Stimulated activated CD4-positive, alpha-beta T cell treated with anti-CD3 and anti-CD28 coated beads, Interleukin-4, amount 100 ng/mL, for 1 hour (primary cell): ENCODE data around the gene TAF11L14.
"Not testable (repeated sequence)": the region's sequence is repeated elsewhere in the genome, so short reads cannot be mapped to it uniquely, and the experiment has no call there.

Source experiments
- DNase-seq: peaks from one replicate; pipeline ENCODE4 v3.0.0-alpha.2; 2020

TAF11L14 gene

DNA sequence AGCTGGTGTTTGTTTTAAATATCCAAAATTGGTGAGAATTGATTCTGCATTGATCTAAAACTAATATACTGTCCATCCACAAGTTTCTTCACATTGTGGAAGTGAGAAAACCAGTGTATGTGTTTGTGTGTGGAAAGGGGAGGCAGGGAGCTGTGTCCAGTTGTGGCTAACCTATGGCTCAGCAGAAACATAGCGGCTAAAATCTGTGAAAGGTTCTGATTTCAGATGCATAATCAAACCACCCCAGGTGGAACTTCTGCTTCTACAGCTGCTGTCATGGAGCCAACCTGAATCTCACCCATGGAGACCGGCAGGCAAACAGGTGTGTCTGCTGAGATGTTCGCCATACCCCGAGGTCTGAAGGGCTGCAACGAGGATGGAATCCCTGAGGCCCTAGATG, at the start of gene TAF11L14:
Gene TAF11L14 (plus strand): TSS at position 301 of the 400 bp plus-strand sequence.
- DNase-seq, result no peak

DNA sequence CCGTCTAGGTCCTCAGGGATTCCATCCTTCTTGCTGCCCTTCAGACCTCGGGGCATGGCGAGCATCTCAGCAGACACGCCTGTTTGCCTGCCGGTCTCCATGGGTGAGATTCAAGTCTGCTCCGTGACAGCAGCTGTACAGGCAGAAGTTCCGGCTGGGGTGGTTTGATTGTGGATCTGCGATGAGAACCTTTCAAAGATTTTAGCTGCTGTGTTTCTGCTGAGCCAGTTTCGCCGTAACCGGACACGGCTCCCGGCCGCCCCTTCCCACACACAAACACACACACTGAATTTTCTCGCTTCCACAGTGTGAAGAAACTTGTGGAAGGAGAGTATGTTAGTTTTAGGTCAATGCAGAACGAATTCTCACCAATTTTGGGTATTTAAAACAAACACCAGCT, 48.6 kb upstream of the TAF11L14 start, which contains the start of gene TAF11L7:
Gene TAF11L7 (minus strand): TSS at position 101 of the 400 bp plus-strand sequence.
- DNase-seq, result not testable (repeated sequence)

DNA sequence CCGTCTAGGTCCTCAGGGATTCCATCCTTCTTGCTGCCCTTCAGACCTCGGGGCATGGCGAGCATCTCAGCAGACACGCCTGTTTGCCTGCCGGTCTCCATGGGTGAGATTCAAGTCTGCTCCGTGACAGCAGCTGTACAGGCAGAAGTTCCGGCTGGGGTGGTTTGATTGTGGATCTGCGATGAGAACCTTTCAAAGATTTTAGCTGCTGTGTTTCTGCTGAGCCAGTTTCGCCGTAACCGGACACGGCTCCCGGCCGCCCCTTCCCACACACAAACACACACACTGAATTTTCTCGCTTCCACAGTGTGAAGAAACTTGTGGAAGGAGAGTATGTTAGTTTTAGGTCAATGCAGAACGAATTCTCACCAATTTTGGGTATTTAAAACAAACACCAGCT, 43.4 kb upstream of the TAF11L14 start, which contains the start of gene TAF11L8:
Gene TAF11L8 (minus strand): TSS at position 101 of the 400 bp plus-strand sequence.
- DNase-seq, result not testable (repeated sequence)

DNA sequence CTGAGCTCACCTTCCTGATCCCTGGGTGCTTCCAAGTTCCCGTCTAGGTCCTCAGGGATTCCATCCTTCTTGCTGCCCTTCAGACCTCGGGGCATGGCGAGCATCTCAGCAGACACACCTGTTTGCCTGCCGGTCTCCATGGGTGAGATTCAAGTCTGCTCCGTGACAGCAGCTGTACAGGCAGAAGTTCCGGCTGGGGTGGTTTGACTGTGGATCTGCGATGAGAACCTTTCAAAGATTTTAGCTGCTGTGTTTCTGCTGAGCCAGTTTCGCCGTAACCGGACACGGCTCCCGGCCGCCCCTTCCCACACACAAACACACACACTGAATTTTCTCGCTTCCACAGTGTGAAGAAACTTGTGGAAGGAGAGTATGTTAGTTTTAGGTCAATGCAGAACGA, 40.0 kb upstream of the TAF11L14 start, which contains the start of gene TAF11L9:
Gene TAF11L9 (minus strand): TSS at position 140 of the 400 bp plus-strand sequence.
- DNase-seq, result not testable (repeated sequence)

DNA sequence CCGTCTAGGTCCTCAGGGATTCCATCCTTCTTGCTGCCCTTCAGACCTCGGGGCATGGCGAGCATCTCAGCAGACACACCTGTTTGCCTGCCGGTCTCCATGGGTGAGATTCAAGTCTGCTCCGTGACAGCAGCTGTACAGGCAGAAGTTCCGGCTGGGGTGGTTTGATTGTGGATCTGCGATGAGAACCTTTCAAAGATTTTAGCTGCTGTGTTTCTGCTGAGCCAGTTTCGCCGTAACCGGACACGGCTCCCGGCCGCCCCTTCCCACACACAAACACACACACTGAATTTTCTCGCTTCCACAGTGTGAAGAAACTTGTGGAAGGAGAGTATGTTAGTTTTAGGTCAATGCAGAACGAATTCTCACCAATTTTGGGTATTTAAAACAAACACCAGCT, 36.5 kb upstream of the TAF11L14 start, which contains the start of gene TAF11L10:
Gene TAF11L10 (minus strand): TSS at position 101 of the 400 bp plus-strand sequence.
- not testable (repeated sequence) for DNase-seq

DNA sequence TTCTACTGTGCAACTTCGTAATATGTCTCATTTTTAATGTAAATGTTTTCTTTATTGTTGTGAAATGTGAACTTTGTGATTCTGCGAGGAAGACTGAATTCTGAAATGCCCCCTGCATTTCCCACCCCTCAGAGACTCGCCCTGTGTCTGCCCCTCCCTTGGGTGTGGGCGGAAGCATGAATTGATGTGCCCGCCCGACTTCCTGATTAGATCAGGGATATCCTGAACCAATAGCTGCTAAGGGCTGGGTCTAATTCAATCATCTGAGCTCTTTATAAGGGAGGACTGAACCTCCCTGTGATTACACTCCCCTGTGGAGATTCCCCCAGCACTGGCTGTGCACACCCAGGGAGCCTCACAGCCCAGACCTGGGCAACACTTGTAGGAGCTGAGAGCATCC, 30.4 kb upstream of the TAF11L14 start, which contains the start of gene TAF11L11:
Gene TAF11L11 (plus strand): TSS at position 304 of the 400 bp plus-strand sequence.
- DNase-seq, result not testable (repeated sequence)

DNA sequence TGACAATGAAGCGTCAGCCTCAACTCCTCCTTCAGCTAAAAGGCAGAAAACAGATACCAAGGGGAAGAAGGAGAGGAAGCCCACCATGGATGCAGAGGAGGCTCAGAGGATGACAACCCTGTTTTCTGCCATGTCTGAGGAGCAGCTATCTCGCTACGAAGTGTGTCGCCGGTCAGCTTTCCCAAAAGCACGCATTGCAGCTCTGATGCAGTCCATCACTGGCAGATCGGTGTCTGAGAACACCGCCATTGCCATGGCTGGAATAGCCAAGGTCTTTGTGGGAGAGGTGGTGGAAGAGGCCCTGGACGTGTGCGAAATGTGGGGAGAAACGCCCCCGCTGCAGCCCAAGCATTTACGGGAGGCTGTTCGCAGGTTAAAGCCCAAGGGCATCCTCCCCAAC, 29.3 kb upstream of the TAF11L14 start:
- no peak for DNase-seq

DNA sequence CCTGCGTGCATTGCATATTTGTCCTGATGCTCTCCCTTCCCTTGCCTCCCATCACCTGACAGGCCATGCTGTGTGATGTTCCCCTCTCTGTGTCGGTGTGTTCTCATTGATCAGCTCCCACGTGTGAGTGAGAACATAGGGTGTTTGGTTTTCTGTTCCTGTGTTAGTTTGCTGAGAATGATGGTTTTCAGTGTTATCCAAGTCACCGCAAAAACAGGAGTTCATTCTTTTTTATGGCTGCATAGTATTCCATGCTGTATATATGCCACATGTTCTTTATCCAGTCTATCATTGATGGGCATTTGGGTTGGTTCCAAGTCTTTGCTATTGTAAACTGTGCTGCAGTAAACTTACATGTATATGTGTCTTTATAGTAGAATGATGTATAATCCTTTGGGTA, 26.8 kb upstream of the TAF11L14 start:
- not testable (repeated sequence) for DNase-seq

DNA sequence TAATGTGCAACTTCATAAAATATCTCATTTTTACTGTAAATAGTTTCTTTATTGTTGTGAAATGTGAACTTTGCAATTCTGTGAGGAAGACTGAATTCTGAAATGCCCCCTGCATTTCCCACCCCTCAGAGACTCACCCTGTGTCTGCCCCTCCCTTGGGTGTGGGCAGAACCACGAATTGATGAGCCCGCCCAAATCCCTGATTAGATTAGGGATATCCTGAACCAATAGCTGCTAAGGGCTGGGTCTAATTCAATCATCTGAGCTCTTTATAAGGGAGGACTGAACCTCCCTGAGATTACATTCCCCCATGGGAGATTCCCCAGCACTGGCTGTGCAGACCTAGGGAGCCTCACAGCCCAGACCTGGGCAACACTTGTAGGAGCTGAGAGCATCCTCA, 24.2 kb upstream of the TAF11L14 start, which contains the start of gene TAF11L12:
Gene TAF11L12 (plus strand): TSS at position 301 of the 400 bp plus-strand sequence.
- DNase-seq, result not testable (repeated sequence)

DNA sequence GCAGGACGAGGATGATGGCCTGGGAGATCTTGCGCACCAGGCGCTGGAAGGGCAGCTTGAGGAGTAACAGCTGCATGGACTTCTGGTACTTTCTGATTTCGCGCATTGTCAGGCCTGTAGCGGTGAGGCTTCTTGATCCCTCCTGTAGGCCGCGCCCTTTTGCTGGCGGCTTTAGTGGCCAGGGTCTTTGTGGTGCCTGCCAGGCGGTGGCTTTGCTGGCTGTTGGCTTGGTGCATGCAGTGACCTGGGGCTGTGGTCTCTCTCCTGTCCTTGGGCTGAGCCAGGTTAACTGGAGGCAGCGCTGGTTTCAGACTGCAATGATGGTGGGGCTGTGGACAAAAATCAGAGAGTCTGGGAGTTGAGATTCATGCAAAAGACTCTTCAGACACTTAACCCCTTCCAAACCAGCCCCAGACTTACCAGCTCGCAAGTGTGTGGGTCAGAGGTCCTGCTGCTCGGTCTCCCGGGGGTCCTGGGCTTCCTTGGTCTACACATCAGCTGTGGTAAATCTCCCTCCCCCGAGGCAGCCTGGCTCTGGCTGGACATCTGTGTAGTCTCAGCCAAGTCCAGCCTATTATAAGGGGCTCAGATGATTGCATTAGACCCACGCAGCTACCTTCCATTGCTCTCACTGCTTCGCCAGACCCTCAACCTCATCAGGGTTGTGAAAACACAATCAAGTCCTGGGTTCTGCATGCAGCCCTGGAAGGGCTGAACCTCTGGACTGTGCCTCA, 19.2 kb upstream of the TAF11L14 start:
- no peak for DNase-seq

DNA sequence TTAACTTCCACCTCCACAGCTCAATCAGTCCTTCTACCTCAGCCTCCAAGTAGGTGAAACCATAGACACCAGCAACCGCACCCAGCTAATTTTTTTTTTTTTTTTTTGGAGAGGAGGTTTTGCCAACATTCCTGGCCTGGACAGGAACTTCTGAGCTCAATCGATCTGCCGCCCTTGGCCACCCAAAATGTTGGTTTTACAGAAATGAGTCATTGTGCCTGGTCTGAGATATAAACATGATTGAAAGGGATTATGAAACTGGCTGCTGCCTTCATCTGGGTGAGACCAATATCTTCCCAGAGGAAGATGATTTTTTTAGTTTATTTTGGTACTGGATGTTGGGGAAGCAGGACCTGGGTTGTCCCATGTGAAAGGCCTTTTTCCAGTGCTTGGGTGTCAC, 14.9 kb upstream of the TAF11L14 start:
- no peak for DNase-seq

DNA sequence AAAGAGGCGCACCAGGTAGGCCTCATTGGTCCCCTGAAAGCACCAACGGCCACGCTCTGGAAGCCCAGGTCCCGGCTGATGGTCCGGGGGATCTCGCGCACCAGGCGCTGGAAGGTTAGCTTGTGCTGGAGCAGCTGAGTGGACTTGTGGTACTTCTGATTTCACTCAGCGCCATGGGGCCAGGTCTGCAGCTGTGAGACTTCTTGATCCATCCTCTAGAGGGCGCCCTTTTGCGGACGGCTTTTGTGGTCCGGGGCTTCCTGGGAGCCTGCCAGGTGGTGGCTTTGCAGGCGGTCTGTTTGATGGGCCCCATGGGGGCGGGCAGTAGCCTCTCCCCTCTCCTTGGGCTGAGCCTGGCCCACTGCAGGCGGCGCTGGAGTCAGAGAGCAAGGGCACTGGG, 13.6 kb upstream of the TAF11L14 start:
- no peak for DNase-seq

DNA sequence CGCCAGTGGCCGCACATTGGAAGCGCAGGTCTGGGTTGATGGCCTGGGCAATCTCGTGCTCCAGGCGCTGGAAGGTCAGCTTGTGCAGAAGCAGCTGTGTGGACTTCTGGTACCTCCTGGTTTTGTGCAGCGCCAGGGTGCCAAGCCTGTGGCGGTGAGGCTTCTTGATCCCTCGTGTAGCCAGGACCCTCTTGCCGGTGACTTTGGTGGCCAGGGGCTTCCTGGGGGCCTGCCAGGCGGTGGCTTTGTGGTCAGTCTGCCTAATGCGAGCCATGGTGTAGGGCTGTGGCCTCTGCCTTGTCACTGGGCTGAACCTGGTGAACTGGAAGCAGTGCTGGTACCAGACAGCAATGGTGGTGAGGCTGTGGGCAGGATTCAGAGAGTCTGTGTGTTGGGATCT, 8.6 kb upstream of the TAF11L14 start:
- DNase-seq, result no peak

DNA sequence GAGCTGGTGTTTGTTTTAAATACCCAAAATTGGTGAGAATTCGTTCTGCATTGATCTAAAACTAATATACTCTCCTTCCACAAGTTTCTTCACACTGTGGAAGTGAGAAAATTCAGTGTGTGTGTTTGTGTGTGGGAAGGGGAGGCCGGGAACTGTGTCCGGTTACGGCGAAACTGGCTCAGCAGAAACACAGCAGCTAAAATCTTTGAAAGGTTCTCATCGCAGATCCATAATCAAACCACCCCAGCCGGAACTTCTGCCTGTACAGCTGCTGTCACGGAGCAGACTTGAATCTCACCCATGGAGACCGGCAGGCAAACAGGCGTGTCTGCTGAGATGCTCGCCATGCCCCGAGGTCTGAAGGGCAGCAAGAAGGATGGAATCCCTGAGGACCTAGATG, 2.5 kb upstream of the TAF11L14 start, which contains the start of gene TAF11L13:
Gene TAF11L13 (plus strand): TSS at position 301 of the 400 bp plus-strand sequence.
- not testable (repeated sequence) for DNase-seq

DNA sequence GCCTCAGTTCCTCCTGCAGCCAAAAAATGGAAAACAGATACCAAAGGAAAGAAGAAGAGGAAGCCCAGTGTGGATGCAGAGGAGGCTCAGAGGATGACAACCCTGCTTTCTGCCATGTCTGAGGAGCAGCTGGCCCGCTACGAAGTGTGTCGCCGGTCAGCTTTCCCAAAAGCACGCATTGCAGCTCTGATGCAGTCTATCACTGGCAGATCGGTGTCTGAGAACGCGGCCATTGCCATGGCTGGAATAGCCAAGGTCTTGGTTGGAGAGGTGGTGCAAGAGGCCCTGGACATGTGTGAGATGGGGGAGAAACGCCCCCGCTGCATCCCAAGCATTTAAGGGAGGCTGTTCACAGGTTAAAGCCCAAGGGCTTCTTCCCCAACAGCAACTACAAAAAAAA, 15.0 kb downstream of the TAF11L14 start:
- DNase-seq, result not testable (repeated sequence)

DNA sequence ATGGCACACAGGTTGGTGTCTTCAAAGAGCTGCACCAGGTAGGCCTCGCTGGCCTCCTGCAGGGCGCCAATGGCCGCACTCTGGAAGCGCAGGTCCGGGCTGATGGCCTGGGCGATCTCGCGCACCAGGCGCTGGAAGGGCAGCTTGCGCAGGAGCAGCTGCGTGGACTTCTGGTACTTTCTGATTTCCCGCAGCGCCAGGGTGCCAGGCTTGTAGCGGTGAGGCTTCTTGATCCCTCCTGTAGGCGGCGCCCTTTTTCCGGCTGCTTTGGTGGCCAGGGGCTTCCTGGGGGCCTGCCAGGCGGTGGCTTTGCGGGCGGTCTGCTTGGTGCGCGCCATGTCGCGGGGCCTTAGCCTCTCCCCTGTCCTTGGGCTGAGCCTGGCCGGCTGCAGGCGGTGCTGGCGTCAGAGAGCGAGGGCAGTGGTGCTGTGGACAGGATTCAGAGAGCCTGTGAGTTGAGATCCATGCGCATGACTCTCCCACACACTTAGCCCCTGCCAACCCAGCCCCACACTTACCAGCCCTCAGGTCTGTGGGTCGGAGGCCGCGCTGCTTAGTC, 21.0 kb downstream of the TAF11L14 start:
- not testable (repeated sequence) for DNase-seq

DNA sequence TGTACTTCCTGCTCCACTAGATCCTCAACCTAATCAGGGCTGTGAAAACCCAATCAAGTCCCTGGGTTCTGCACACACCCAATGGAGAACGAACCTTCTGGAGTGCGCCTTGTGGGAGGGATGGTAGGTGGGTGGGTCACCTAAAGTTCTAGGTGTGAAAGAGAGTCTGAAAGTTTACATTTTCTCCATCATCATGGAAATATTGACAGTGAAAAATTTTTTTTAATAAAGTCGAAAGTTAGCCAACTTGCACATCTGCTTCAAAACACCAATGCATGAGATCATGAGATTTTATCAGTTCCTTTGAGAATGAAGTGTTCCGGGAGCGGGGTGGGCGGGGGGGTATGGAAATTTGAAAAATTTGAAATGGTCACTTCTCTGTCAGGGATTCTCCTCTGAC, 21.7 kb downstream of the TAF11L14 start:
- no peak for DNase-seq

DNA sequence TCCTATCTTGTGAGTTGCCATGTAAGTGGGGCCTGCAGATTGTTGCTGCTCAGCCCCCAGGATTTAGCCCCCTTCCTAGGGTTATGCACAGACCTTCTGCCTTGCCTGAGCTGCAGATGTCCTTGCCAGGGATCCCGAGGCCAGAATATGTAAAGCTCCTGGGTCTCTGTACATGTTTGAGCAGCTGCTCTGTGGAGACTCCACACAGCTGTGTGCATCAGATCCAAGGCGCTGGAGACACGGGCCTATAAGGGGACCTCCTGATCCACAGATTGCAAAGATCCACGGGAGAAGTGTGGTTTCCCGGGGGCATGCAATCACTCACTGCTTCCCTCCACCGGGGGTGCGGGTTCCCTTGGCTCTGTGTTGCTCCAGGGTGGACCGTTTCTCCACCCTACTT, 28.9 kb downstream of the TAF11L14 start:
- DNase-seq, result no peak

DNA sequence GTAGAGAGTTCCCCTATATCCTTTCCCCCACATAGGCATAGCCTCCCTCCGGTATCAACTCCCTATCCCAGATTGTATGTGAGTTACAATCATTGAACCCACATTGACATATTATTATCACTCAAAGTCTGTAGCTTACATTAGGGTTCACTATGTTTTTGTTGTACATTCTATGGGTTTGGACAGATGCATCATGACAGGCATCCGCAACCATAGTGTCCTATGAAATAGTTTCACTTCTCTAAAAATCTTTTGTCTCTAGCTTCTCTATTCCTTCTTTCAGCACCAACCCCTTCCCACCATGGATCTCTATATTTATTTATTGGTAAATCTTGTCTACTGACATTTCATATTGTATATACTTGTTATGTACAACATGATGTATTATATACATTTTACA, 31.6 kb downstream of the TAF11L14 start:
- DNase-seq, result no peak

DNA sequence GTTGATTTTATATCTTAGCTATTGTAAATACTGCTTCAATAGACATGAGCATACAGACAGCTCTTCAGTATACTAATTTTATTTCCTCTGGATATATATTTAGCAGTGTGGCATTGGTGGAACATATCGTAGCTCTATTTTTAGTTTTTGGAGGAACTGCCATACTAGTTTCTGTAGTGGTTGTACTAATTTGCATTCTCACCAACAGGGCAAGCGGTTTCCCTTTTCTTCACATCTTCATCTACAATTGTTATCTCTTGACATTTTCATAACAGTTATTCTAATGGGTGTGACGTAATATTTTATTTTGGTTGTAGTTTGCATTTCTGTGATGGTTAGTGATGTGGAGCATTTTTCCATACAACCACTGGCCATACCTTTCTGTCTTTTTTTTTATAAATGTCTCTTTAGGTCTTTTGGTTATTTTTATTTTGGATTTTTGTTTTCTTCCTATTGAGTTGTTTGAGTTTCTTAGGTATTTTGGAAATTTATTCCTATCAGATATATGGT, 32.5 kb downstream of the TAF11L14 start:
- DNase-seq, result no peak

DNA sequence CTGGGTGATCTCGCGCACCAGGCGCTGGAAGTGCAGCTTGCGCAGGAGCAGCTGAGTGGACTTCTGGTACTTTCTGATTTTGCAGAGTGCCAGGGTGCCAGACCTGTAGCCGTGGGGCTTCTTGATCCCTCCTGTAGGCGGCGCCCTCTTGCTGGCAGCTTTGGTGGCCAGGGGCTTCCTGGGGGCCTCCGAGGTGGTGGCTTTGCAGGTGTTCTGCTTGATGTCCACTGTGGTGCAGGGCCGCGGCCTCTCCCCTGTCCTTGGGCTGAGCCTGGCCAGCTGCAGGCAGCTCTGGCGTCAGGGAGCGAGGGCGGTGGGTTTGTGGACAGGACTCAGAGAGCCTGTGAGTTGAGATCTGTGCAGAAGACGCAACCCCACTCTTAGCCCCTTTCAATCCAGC, 36.1 kb downstream of the TAF11L14 start:
- no peak for DNase-seq

DNA sequence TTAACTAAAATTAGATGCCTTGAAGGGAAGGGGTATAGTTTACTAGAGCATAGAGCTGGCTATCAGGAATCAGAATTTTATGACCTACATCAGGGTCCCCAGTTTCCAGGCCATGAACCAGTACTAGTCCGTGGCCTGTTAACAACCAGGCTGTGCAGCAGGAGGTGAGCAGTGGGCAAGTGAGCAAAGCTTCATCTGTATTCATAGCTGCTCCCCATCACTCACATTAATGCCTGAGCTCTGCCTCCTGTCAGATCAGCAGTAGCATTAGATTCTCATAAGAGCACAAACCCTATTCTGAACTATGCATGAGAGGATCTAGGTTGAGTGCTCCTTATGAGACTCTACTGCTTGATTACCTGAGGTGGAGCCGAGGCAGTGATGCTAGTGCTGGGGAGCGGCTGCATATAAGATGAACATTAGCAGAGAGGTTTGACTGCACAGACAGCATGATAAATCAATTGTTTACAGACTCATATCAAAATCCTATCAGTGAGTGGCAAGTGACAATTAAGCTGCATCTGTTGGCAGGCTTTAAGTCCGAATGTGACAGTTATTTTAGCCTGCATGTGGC, 44.6 kb downstream of the TAF11L14 start:
- no peak for DNase-seq

DNA sequence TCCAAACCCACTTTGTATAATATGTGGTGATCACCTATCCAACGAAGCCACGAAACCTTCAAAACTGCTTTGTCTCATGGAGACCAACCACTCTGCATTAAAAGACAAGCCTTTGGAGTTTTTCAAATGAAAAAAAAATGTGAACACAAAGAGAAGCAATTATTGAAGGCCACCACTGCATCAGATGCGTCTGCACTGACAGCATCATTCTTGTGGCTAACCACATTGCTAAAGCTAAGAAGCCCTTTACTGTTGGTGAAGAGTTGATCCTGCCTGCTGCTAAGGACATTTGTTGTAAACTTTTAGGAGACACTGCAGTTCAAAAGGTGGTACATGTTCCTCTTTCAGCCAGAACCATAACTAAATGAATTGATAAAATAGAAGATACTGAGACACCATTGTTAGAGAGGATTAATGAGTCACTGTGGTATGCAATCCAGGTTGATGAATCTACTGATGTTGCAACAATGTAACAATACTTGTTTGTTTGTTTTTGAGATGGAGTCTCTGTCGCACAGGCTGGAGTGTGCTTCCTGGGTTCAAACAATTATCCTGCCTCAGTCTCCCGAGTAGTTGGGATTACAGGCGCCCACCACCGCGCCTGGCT, 45.4 kb downstream of the TAF11L14 start:
- no peak for DNase-seq
